CD14-positive monocyte (primary cell): ENCODE data around the gene XPNPEP3. TPM values are rescaled to one million over a fixed set of nuclear protein-coding genes. Genes with fewer than 3 reads are reported as not detected.

Experiments
- DNase-seq, 3 donors: peaks; one replicate each; pipeline ENCODE4 v3.0.0-alpha.2; 2011 to 2022
- H2AFZ ChIP-seq: 2 replicates; pipeline ENCODE4 v1.6.0; 2012; ENCODE audit warnings: mild to moderate bottlenecking, low read depth, low read length, inconsistent platforms; ENCODE audit not compliant: insufficient read depth, poor library complexity, severe bottlenecking
- H3K27ac ChIP-seq, 2 donors: 1 replicate in 1 of 2; 2 replicates in 1 of 2; pipeline ENCODE4 v1.5.1; 2012 to 2013; ENCODE audit warnings: low read length in 2 of 2, control low read depth in 1 of 2, inconsistent platforms in 1 of 2, low read depth in 1 of 2, mild to moderate bottlenecking in 1 of 2
- H3K27me3 ChIP-seq, 2 donors: one replicate each; pipeline versions ENCODE4 v1.6.0 to v1.6.1; 2011 to 2013; ENCODE audit warnings: low read length in 2 of 2; ENCODE audit not compliant: control insufficient read depth in 2 of 2, insufficient read depth in 2 of 2
- H3K36me3 ChIP-seq, 2 donors: replicated peaks in 1 of 2; 1 replicate in 1 of 2; 2 replicates in 1 of 2; pipeline versions ENCODE4 v1.5.1 to v1.6.1; 2012 to 2013; ENCODE audit warnings: low read length in 2 of 2, control low read depth in 1 of 2, inconsistent platforms in 1 of 2, mild to moderate bottlenecking in 1 of 2; ENCODE audit not compliant: insufficient read depth in 2 of 2, control insufficient read depth in 1 of 2
- H3K4me1 ChIP-seq, 2 donors: 1 replicate in 1 of 2; 2 replicates in 1 of 2; pipeline versions ENCODE4 v1.5.1 to v1.6.1; 2012 to 2013; ENCODE audit warnings: low read length in 2 of 2, control low read depth in 1 of 2, inconsistent platforms in 1 of 2, mild to moderate bottlenecking in 1 of 2, moderate library complexity in 1 of 2; ENCODE audit not compliant: insufficient read depth in 2 of 2, control insufficient read depth in 1 of 2
- H3K4me2 ChIP-seq: replicated peaks from 2 replicates; pipeline ENCODE3; 2012; ENCODE audit warnings: low read length, moderate library complexity, mild to moderate bottlenecking; ENCODE audit not compliant: poor library complexity, severe bottlenecking; ENCODE audit errors: extremely low read depth
- H3K4me3 ChIP-seq, 3 experiments: fragments of 200-600 bp in 1 of 3; sonication (generic) in 1 of 3; replicated peaks in 1 of 3; 1 replicate in 2 of 3; 2 replicates in 1 of 3; pipeline ENCODE4 v1.5.1; 2011 to 2013; ENCODE audit warnings: low read length in 3 of 3, mild to moderate bottlenecking in 3 of 3, control low read depth in 2 of 3, low read depth in 2 of 3, inconsistent platforms in 1 of 3, moderate library complexity in 1 of 3
- H3K79me2 ChIP-seq: 2 replicates; pipeline ENCODE4 v1.6.0; 2012; ENCODE audit warnings: mild to moderate bottlenecking, control low read depth, inconsistent platforms, low read length, moderate library complexity; ENCODE audit not compliant: insufficient read depth
- H3K9ac ChIP-seq: 2 replicates; pipeline ENCODE4 v1.6.0; 2017; ENCODE audit warnings: low read length, mild to moderate bottlenecking; ENCODE audit not compliant: insufficient read depth, poor library complexity, severe bottlenecking
- H3K9me3 ChIP-seq, 2 donors: replicated peaks in 1 of 2; 1 replicate in 1 of 2; 2 replicates in 1 of 2; pipeline versions ENCODE4 v1.5.1 to v1.6.1; 2012 to 2013; ENCODE audit warnings: low read length in 2 of 2, control low read depth in 1 of 2; ENCODE audit not compliant: control insufficient read depth in 1 of 2, insufficient read depth in 1 of 2
- H4K20me1 ChIP-seq: 2 replicates; pipeline ENCODE4 v1.6.0; 2012; ENCODE audit warnings: mild to moderate bottlenecking, low read length, control low read depth, moderate library complexity; ENCODE audit not compliant: insufficient read depth
- H3K27ac Mint-ChIP-seq, 7 donors: one replicate each; pipeline ENCODE4 v1.8.0; 2020; ENCODE audit warnings: mild to moderate bottlenecking in 7 of 7, mixed read lengths in 7 of 7, moderate library complexity in 6 of 7, inconsistent platforms in 2 of 7
- H3K27me3 Mint-ChIP-seq, 3 donors: one replicate each; pipeline ENCODE4 v1.8.0; 2021 to 2022; ENCODE audit warnings: low read depth in 3 of 3, mild to moderate bottlenecking in 3 of 3, mixed read lengths in 3 of 3, moderate library complexity in 3 of 3, inconsistent platforms in 1 of 3
- H3K36me3 Mint-ChIP-seq, 2 donors: one replicate each; pipeline ENCODE4 v1.8.0; 2020; ENCODE audit warnings: mixed read lengths in 2 of 2, inconsistent platforms in 1 of 2, mild to moderate bottlenecking in 1 of 2
- H3K4me1 Mint-ChIP-seq: one replicate; pipeline ENCODE4 v1.8.0; 2020; ENCODE audit warnings: mild to moderate bottlenecking, mixed read lengths
- H3K4me3 Mint-ChIP-seq, 2 donors: one replicate each; pipeline ENCODE4 v1.8.0; 2020; ENCODE audit warnings: mild to moderate bottlenecking in 2 of 2, mixed read lengths in 2 of 2, moderate library complexity in 1 of 2
- H3K9me3 Mint-ChIP-seq, 7 donors: one replicate each; pipeline ENCODE4 v1.8.0; 2020 to 2022; ENCODE audit warnings: mixed read lengths in 7 of 7, mild to moderate bottlenecking in 6 of 7, moderate library complexity in 6 of 7, inconsistent platforms in 2 of 7
- WGBS: methylation state at CpG from one replicate; pipeline ENCODE4 v1.1.5; 2013; ENCODE audit warnings: missing lambda C conversion rate; ENCODE audit not compliant: insufficient coverage; 5-methylcytosine and 5-hydroxymethylcytosine counted together
- intact Hi-C, 2 donors: fragments of 100-400 bp; cut with micrococcal nuclease; formaldehyde crosslinking; loops; one replicate each; pipeline versions ENCODE4 v1.15.0 to v1.15.1; 2023
- polyA plus RNA-seq, 3 donors: library from polyadenylated mRNA; depleted of rRNA in 1 of 3; unstranded in 2 of 3; stranded (reverse) in 1 of 3; fragments of 300-500 nt in 2 of 3; fragments of >200 nt in 1 of 3; fragmentation: Illumina TruSeq in 2 of 3; gene quantifications; 1 replicate in 2 of 3; 2 replicates in 1 of 3; pipeline ENCODE4 v1.2.3, GENCODE V29; 2012 to 2021
- TF ChIP-seq, protein P1 (sequence below): fragments of 200-600 bp; IDR thresholded peaks from one replicate; pipeline ENCODE4 v1.8.0; 2022; ENCODE audit warnings: antibody characterized with exemption, mild to moderate bottlenecking

The XPNPEP3 gene
- polyA plus RNA-seq, 3 donors: 3.6 to 9.4 (median 7.3) TPM

DNA sequence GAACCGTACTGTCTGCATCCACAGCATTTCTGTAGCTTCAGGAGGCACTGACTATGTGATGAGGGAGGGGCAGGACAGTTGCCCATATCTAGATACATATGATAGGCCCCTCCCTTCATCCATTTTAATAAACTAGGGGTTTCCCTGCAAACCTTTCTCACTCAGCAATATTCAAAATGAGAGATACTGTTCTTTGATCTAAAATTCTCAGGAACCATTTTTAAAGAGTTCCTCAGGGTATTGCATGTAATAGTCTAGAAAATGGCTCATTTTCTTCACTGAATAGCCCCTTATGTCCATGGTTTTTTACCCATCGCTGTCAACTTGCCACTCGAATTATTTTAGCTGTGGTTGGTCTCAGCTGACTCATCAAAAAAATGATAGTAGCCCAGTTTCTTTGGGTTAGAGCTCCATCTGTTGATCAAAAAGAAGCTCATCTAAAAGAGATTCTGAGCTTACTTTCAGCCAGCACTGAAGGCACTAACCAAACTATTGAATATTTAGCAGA is 42.0 kb downstream of the XPNPEP3 start:
- Histone ChIP-seq H3K27ac (no peak overlapping the region), H3K4me2 (peak overlapping the region; percentile 40), H3K9me3 (no peaks in the 10 kb centered on the region), H2AFZ (no peak overlapping the region), H4K20me1 (no peaks in the 10 kb centered on the region), H3K27me3 (no peaks in the 10 kb centered on the region), H3K9ac (no peak overlapping the region), H3K4me1 (no peaks in the 10 kb centered on the region), H3K79me2 (no peaks in the 10 kb centered on the region), H3K4me3 (peak overlapping the region in 1 of 3 experiments; percentile 21), H3K36me3 (no peaks in the 10 kb centered on the region)
- peaks cover 5% of the 10 kb centered on the region for H3K4me1 Mint-ChIP-seq
- H3K9me3 Mint-ChIP-seq: peaks cover 0 to 1% (median 0%) of the 10 kb centered on the region in 7 donors
- H3K4me3 Mint-ChIP-seq: peak overlapping the region in 1 of 2 donors; percentile 60
- DNase-seq: peak; percentile 24 to 55 (median 51)
- 8% methylated on average over 2 of the region's 3 CpGs for WGBS
- intact Hi-C loops: loop anchor here (10.0 kb wide), 2 partner anchors 84 to 244 kb away; partner anchors contain the start of gene SLC25A17 (in 1 of the 2)
- H3K27ac Mint-ChIP-seq: no peak overlapping the region
- H3K27me3 Mint-ChIP-seq: peaks cover 0 to 2% (median 0%) of the 10 kb centered on the region in 3 donors
- TF ChIP-seq, protein P1, sequence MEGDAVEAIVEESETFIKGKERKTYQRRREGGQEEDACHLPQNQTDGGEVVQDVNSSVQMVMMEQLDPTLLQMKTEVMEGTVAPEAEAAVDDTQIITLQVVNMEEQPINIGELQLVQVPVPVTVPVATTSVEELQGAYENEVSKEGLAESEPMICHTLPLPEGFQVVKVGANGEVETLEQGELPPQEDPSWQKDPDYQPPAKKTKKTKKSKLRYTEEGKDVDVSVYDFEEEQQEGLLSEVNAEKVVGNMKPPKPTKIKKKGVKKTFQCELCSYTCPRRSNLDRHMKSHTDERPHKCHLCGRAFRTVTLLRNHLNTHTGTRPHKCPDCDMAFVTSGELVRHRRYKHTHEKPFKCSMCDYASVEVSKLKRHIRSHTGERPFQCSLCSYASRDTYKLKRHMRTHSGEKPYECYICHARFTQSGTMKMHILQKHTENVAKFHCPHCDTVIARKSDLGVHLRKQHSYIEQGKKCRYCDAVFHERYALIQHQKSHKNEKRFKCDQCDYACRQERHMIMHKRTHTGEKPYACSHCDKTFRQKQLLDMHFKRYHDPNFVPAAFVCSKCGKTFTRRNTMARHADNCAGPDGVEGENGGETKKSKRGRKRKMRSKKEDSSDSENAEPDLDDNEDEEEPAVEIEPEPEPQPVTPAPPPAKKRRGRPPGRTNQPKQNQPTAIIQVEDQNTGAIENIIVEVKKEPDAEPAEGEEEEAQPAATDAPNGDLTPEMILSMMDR: peak; percentile 60
- H3K36me3 Mint-ChIP-seq: peaks cover 5 to 11% of the 10 kb centered on the region in 2 donors

DNA sequence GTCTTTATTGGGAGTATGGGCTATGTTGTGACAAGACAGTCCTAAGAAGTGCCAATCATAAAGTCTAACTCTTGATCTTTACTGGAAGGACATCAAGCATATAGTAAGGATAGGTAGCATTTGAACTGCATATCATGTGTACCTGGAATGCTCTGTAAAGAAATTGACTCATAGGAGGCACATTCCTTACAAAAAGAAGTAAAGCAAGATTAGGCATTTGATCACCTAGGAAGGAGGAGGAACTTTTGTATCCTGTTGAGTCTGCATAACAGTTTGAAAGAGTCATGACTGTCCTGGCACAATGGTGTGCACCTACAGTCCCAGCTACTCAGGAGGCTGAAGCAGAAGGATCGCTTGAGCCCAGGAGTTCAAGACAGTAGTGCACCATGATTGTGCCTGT is 47.2 kb downstream of the XPNPEP3 start:
- Histone ChIP-seq H3K9me3 (no peaks in the 10 kb centered on the region), H3K4me3 (no peak overlapping the region), H3K79me2 (no peaks in the 10 kb centered on the region), H4K20me1 (no peaks in the 10 kb centered on the region), H3K4me1 (no peaks in the 10 kb centered on the region), H2AFZ (no peak overlapping the region), H3K27ac (no peak overlapping the region), H3K9ac (no peak overlapping the region), H3K27me3 (no peaks in the 10 kb centered on the region), H3K36me3 (peaks cover 4 to 12% of the 10 kb centered on the region in 2 donors), H3K4me2 (no peak overlapping the region)
- Mint-ChIP-seq H3K4me3 (no peak overlapping the region), H3K4me1 (peaks cover 1% of the 10 kb centered on the region), H3K9me3 (peaks cover 0 to 1% (median 0%) of the 10 kb centered on the region in 7 donors), H3K36me3 (peaks cover 5 to 14% of the 10 kb centered on the region in 2 donors), H3K27ac (no peak overlapping the region), H3K27me3 (peaks cover 0 to 2% (median 0%) of the 10 kb centered on the region in 3 donors)
- 100% methylated on average over 1 of the region's 1 CpG for WGBS
- DNase-seq: no peak
- intact Hi-C loops: no loop called here
- TF ChIP-seq, protein P1: no peak
